K562 (cell line): Measurements from ENCODE around the gene SYNRG. TPM values are rescaled to one million over a fixed set of nuclear protein-coding genes. Genes with fewer than 3 reads are reported as not detected.

Experiments used
- ATAC-seq: fragments of 200-7000 bp; cut with Tn5 transposase; 3 replicates; pipeline ENCODE4 v1.9.1; 2020; ENCODE audit warnings: moderate library complexity
- BruUV-seq: library from RNA; stranded (reverse); fragments of 400-500 nt; replicated peaks from 2 replicates; lab custom pipeline; 2021; lab: Mats Ljungman, UMichigan
- CTCF ChIA-PET: fragments of 300-600 bp; formaldehyde crosslinking; extraction: SDS; loops from one replicate; lab custom pipeline; 2021; ENCODE audit warnings: low intra/inter-chr PET ratio; lab: Yijun Ruan, JAX
- POLR2A ChIA-PET: fragments of 300-600, 350-650 bp; sonication (Branson Sonifier 250); formaldehyde crosslinking; extraction: SDS; loops from one replicate; lab custom pipeline; 2021; ENCODE audit warnings: antibody characterized with exemption, inconsistent platforms; lab: Yijun Ruan, JAX
- DNase-seq, 4 experiments: peaks; one replicate each; pipeline versions ENCODE4 v3.0.0 to v3.0.0-alpha.2; 2011 to 2018; ENCODE audit warnings: low spot score in 3 of 4, mixed read lengths in 3 of 4; ENCODE audit errors: extremely low read depth in 1 of 4
- FAIRE-seq: peaks from 2 replicates; lab custom pipeline; 2011; peaks lifted over from hg19 to GRCh38; lab: Jason Lieb, UNC
- H2AFZ ChIP-seq: 2 replicates; pipeline ENCODE4 v1.6.0; 2011; ENCODE audit warnings: low read depth, low read length, control low read depth, inconsistent platforms
- H3K27ac ChIP-seq: fragments of 200-600 bp; 3 replicates; pipeline ENCODE4 v1.8.0; 2011; ENCODE audit warnings: low read depth, mild to moderate bottlenecking, control low read depth, inconsistent platforms, low read length, moderate library complexity, mixed read lengths; ENCODE audit errors: extremely low read depth
- H3K27me3 ChIP-seq, 2 experiments: fragments of 300-600 bp in 1 of 2; 2 replicates in 1 of 2; 3 replicates in 1 of 2; pipeline versions ENCODE4 v1.6.0 to v1.8.0; 2011; ENCODE audit warnings: inconsistent platforms in 2 of 2, low read length in 2 of 2, mild to moderate bottlenecking in 1 of 2, mixed read lengths in 1 of 2, moderate library complexity in 1 of 2; ENCODE audit not compliant: control insufficient read depth in 2 of 2, insufficient read depth in 2 of 2
- H3K36me3 ChIP-seq: fragments of 300-600 bp; 3 replicates; pipeline ENCODE4 v1.8.0; 2011; ENCODE audit warnings: mild to moderate bottlenecking, low read length, inconsistent platforms; ENCODE audit not compliant: control insufficient read depth, insufficient read depth
- H3K4me1 ChIP-seq, 2 experiments: fragments of 200-600 bp in 1 of 2; replicated peaks in 1 of 2; 2 replicates in 1 of 2; 3 replicates in 1 of 2; pipeline versions ENCODE4 v1.5.1 to v1.8.0; 2011; ENCODE audit warnings: inconsistent platforms in 2 of 2, low read length in 2 of 2, mild to moderate bottlenecking in 1 of 2, mixed read lengths in 1 of 2, moderate library complexity in 1 of 2; ENCODE audit not compliant: control insufficient read depth in 2 of 2, insufficient read depth in 2 of 2
- H3K4me2 ChIP-seq: 2 replicates; pipeline ENCODE4 v1.6.1; 2011; ENCODE audit warnings: low read length, control low read depth, inconsistent platforms, mixed read lengths; ENCODE audit not compliant: insufficient read depth
- H3K4me3 ChIP-seq: fragments of 200-600 bp; sonication (generic), shearing (Covaris generic); 2 replicates; pipeline ENCODE4 v1.5.1; 2016; ENCODE audit warnings: control low read depth, inconsistent platforms
- H3K79me2 ChIP-seq: fragments of 200-600 bp; 3 replicates; pipeline ENCODE4 v1.8.0; 2011; ENCODE audit warnings: low read length, inconsistent platforms; ENCODE audit not compliant: control insufficient read depth, insufficient read depth
- H3K9ac ChIP-seq, 2 experiments: 2 replicates each; pipeline versions ENCODE4 v1.6.0 to v1.6.1; 2011; ENCODE audit warnings: low read depth in 2 of 2, low read length in 2 of 2, control low read depth in 1 of 2, inconsistent platforms in 1 of 2, mild to moderate bottlenecking in 1 of 2, mixed read lengths in 1 of 2; ENCODE audit not compliant: insufficient read depth in 1 of 2
- H3K9me1 ChIP-seq: one replicate; pipeline ENCODE4 v1.6.0; 2011; ENCODE audit warnings: inconsistent platforms, mild to moderate bottlenecking, low read length, moderate library complexity; ENCODE audit not compliant: control insufficient read depth, insufficient read depth
- H3K9me3 ChIP-seq: replicated peaks from 2 replicates; pipeline ENCODE4 v1.5.1; 2011; ENCODE audit warnings: low read depth, low read length, inconsistent platforms; ENCODE audit not compliant: control insufficient read depth, insufficient read depth
- H4K20me1 ChIP-seq: replicated peaks from 2 replicates; pipeline ENCODE4 v1.6.1; 2011; ENCODE audit warnings: low read length, inconsistent platforms, mixed read lengths; ENCODE audit not compliant: control insufficient read depth, insufficient read depth
- HCFC1 ChIP-seq: IDR thresholded peaks from 2 replicates; pipeline ENCODE4 v1.6.1; 2012; ENCODE audit warnings: low read depth, low read length, improper control_type of control experiment
- HDAC2 ChIP-seq: fragments of 450-650 bp; IDR thresholded peaks from 2 replicates; pipeline ENCODE4 v1.6.1; 2016; ENCODE audit warnings: mild to moderate bottlenecking
- HSF4 ChIP-seq: fragments of 250-450 bp; sonication (Bioruptor Pico); IDR thresholded peaks from 2 replicates; pipeline ENCODE4 v2.1.2; 2022; ENCODE audit warnings: mild to moderate bottlenecking, moderate library complexity, borderline replicate concordance
- MYBL2 ChIP-seq, 2 experiments: fragments of 450-650 bp in 1 of 2; sonication (generic) in 1 of 2; formaldehyde crosslinking in 1 of 2; IDR thresholded peaks; 2 replicates each; pipeline versions ENCODE4 v1.6.1 to v1.8.1; 2017 to 2022; ENCODE audit warnings: borderline replicate concordance in 1 of 2, inconsistent platforms in 1 of 2, low read depth in 1 of 2, mild to moderate bottlenecking in 1 of 2, missing genetic modification reagents in 1 of 2, moderate library complexity in 1 of 2
- POLR2B ChIP-seq: fragments of 450-650 bp; IDR thresholded peaks from 2 replicates; pipeline ENCODE4 v1.6.1; 2018; ENCODE audit warnings: low read depth; ENCODE audit not compliant: partially characterized antibody
- SRSF7 ChIP-seq: fragments of 200-400 bp; formaldehyde crosslinking; optimal IDR thresholded peaks from 2 replicates; pipeline ENCODE3; 2017; ENCODE audit warnings: mild to moderate bottlenecking, low read depth, low read length
- ZNF175 ChIP-seq: fragments of 200-800 bp; sonication (Bioruptor generic); IDR thresholded peaks from 2 replicates; pipeline ENCODE4 v1.6.1; 2016; ENCODE audit warnings: low read depth, mild to moderate bottlenecking, missing genetic modification characterization, missing compliant biosample characterization
- WGBS: fragments of 100-300 bp; shearing (Covaris generic); methylation state at CpG from one replicate; pipeline ENCODE4 v1.1.6; 2016; ENCODE audit warnings: low coverage, mixed read lengths; ENCODE audit not compliant: insufficient coverage; ENCODE audit errors: missing lambda C conversion rate; 5-methylcytosine and 5-hydroxymethylcytosine counted together
- in situ Hi-C: fragments of 300-500 bp; cut with MboI; formaldehyde crosslinking; loops from 4 replicates; pipeline ENCODE4 v1.15.0; 2018; ENCODE audit warnings: inconsistent platforms, mixed read lengths
- intact Hi-C: fragments of 100-400 bp; cut with micrococcal nuclease; formaldehyde crosslinking; loops from 2 replicates; pipeline ENCODE4 v1.14.2; 2022
- polyA plus RNA-seq, 8 experiments: library from polyadenylated mRNA; depleted of rRNA in 4 of 8; stranded (reverse) in 5 of 8; unstranded in 3 of 8; fragments of >200 nt; fragmentation: Nextera tagmentation in 2 of 8; fragmentation: Illumina TruSeq in 1 of 8; extraction: Ambion mirVana in 2 of 8; extraction: Trizol in 1 of 8; gene quantifications; 2 replicates each; pipeline versions ENCODE4 v1.2.1 to v1.2.3, GENCODE V29; 2011 to 2014; ENCODE audit warnings: inconsistent platforms in 1 of 8, missing spikeins in 1 of 8
- total RNA-seq, 7 experiments: library from RNA; depleted of rRNA in 6 of 7; stranded (reverse); fragments of >200 nt in 6 of 7; fragmentation: Illumina TruSeq in 2 of 7; extraction: Trizol in 2 of 7; gene quantifications; 2 replicates each; pipeline versions ENCODE4 v1.2.1 to v1.2.3, GENCODE V29; 2011 to 2021; ENCODE audit warnings: low replicate concordance in 1 of 7
- TF ChIP-seq, protein P1 (sequence below): fragments of 450-650 bp; formaldehyde crosslinking; IDR thresholded peaks from 2 replicates; pipeline ENCODE4 v1.4.0; 2020; ENCODE audit warnings: mild to moderate bottlenecking

Gene SYNRG
- total and polyA plus RNA-seq, 9 of the 15 experiments (the other 6 are each of a cell fraction or from before 2014, with no cell fraction given) = 2.9 to 28.2 (median 15.1) TPM

DNA sequence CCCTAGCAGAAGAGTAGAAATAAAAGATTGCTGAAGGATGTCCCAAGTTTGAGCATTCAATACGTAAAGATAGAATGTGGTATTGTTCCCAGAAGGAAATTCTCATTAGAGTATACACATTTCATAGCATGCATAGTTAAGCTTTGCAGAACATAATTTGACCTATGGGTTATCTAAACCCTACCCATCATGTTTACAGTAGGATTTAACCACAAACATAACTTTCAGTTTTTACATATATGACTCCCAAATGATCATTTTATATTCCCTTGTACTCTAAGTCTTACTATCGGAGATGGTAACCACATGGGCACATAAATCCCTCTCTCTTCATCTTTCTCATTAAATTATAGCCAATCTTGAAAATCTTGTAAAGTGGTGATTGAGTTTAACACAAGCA lies 50.9 kb downstream of the SYNRG start (continued):
- TF ChIP-seq MYBL2 (IDR thresholded peaks at IDR 0.05; ENCODE audit: low read depth) (no peak), MYBL2 (CRISPR knock-in tag; IDR thresholded peaks at IDR 0.05; ENCODE audit: borderline replicate concordance) (no peak), HSF4 (no peak)

DNA sequence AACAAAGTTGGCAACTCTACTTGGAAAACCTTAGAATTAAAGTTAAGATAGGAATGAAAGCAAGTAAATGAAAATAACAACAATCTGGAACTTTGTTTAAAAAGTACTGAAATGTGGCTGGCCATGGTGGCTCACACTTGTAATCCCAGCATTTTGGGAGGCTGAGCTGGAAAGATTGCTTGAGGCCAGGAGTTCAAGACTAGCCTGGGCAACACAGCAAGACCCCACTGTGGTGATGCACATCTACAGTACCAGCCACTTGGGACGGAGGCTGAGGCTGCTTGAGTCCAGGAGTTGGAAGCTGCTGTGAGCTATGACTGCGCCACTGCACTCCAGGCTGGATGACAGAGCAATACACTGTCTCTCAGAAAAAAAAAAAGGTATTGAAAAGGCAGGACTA lies 51.7 kb downstream of the SYNRG start:
- DNase-seq (no peak), FAIRE-seq (no peak)
- Histone ChIP-seq H3K9me3 (no peaks in the 10 kb centered on the region), H3K27me3 (no peaks in the 10 kb centered on the region), H3K4me3 (no peak overlapping the region)
- POLR2A ChIA-PET = interaction anchor here (1.1 to 1.4 kb wide), 2 partner anchors 12 to 13 kb away, joined by 4 read pairs; no protein-coding TSS in a partner anchor
- in situ Hi-C loops = no loop called here
- TF ChIP-seq HCFC1 (no peak), SRSF7 (no peak), HDAC2 (no peak), ZNF175 (no peak), POLR2B (no peak)
- TF ChIP-seq, protein P1, sequence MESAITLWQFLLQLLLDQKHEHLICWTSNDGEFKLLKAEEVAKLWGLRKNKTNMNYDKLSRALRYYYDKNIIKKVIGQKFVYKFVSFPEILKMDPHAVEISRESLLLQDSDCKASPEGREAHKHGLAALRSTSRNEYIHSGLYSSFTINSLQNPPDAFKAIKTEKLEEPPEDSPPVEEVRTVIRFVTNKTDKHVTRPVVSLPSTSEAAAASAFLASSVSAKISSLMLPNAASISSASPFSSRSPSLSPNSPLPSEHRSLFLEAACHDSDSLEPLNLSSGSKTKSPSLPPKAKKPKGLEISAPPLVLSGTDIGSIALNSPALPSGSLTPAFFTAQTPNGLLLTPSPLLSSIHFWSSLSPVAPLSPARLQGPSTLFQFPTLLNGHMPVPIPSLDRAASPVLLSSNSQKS (CRISPR knock-in tag) = no peak
- TF ChIP-seq, all 486 proteins: peak for 0
- H3K36me3 ChIP-seq = peaks cover 50% of the 10 kb centered on the region
- no peak overlapping the region for H3K27ac ChIP-seq
- CTCF ChIA-PET = no interaction called here
- no peaks in the 10 kb centered on the region for H3K9me1 ChIP-seq
- 85% methylated on average over 2 of the region's 2 CpGs for WGBS
- BruUV-seq = no TSS peak
- H3K79me2 ChIP-seq = no peaks in the 10 kb centered on the region
- no peak overlapping the region for H3K9ac ChIP-seq
- intact Hi-C loops = no loop called here
- no peak overlapping the region for H2AFZ ChIP-seq
- H3K4me1 ChIP-seq = no peaks in the 10 kb centered on the region
- no peak for ATAC-seq
- no peaks in the 10 kb centered on the region for H4K20me1 ChIP-seq
- no peak overlapping the region for H3K4me2 ChIP-seq
